GM19240 (cell line): ENCODE results near the gene ELP6.

ENCODE experiments used
- DNase-seq: peaks from one replicate; pipeline ENCODE4 v3.0.0; 2011; ENCODE audit warnings: low spot score; ENCODE audit not compliant: insufficient read length

Gene ELP6, protein sequence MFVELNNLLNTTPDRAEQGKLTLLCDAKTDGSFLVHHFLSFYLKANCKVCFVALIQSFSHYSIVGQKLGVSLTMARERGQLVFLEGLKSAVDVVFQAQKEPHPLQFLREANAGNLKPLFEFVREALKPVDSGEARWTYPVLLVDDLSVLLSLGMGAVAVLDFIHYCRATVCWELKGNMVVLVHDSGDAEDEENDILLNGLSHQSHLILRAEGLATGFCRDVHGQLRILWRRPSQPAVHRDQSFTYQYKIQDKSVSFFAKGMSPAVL

GRCh38 chr3:47513125-47513929 is at the start of gene ELP6:
Gene ELP6, minus strand, starts transcription at chr3:47513712. Its CDS starts 122 bp downstream, at chr3:47513590.
- peak; percentile 89 for DNase-seq

DNA sequence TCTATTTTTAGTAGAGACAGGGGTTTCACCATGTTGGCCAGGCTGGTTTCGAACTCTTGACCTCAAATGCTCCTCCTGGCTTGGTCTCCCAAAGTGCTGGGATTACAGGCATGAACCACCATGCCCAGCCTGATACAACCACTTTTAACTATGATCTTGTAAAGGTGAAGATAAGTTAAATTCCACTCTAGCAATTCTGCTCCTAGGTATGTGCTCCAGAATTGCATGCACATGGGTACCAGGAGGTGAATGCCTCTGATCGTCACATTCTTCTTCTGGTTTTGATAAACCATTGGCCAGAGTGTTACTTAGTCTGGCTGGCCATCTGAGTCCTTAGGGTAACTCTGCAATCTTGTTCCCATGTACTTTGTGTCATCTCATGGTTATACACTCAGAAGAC is 42.8 kb upstream of the ELP6 start:
- no peak for DNase-seq

DNA sequence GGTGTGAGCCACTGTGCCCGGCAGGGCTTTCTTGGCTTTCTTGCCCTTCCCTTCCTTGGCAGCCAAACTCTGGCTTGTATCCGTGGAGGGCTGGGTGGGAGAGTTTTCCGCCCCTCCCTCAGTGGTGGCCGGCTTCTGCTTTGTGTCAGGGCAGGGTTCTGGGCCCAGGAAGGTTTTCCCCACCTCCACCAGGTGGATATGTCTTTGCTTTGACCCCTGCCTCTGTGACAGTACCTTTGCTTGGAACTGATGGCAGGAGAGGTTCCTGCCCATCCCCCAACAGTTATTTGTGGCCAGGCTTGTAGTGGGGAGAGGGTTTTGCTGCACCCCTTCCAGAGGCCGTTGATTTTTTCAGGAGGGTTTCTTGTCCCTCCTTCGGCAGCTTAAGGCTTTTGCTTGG is 40.8 kb upstream of the ELP6 start:
- no peak for DNase-seq

- DNase-seq, result no peak
These were observed 39.9 kb upstream of the ELP6 start for GRCh38 chr3:47553407-47553806.

- no peak for DNase-seq
These were observed 29.1 kb upstream of the ELP6 start for GRCh38 chr3:47542471-47543173.

DNA sequence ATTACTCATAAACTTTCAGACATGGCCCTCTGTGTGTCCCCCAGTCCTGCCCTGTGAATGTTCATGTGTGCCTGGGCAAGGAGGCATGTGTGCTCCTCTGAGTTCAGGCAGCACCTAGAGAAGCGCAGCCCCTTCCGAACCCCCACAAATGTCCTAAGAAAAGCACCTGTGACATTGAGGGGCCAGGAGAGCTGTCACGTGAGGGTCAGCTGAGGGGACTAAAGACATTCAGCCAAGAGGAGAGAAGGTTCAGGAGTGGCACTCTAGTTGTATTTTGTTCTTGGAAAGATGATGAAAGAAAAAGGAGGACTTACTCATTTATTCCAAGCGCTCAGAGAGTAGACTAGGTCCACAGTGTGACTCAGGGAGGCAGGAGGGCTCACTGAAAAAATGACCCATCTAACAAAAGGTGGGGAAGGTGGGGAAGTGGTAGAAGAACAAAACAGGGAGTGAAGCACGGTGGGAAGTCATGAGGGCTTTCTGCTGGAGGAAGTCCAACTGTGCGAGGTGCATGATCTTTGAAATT is 28.1 kb upstream of the ELP6 start:
- DNase-seq, result no peak

DNA sequence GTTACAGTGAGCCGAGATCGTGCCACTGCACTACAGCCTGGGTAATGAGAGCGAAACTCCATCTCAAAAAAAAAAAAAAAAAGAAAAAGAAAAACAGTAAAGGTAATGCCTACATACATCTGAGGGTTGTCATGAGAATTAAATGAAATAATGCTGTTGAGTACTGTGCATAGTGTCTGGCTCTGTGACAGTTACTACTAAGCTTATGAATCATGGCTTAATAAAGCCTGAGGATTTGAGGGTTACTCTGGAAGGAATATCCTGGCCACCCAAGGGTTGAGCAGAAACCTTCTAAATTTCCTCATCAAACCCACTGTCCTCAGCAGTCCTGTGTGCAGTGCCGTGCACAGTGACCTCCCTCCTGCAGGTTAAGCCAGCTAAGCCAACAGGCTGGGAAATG is 26.8 kb upstream of the ELP6 start:
- no peak for DNase-seq

GRCh38 chr3:47536967-47537366 is 23.5 kb upstream of the ELP6 start:
- no peak for DNase-seq

DNA sequence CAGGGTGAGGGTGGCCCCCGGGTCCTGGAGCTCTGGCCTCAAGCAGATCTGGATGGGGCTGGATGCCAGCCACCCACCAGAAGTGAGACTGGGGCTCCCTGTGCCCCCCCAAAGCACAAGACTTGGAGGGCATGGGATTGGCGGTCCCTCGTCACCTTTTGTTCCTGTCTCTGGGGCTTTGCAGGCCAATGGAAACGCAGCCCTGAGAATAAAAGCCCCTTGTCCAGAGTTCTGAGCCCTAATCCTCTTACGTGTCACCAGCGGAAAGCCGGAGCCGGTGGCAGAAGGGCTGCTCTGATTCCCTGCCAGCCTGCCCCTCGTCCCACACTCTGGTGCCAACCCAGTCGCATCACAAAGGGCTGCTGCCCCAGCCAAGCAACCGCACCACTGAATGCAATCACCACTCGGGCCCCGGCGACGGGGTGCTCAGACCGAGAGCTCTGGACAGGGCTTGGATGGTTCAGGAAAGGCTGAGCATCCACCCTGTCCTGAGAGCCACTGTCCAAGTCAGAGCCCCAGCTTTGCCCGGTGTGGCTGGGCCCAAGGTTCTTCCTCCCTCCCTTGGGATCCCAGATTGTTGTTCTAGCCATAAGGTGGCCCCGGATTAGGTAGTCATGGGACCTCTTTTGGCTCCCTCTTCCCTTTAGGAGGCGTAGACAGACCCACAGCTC is 22.8 kb upstream of the ELP6 start:
- DNase-seq, result no peak

DNA sequence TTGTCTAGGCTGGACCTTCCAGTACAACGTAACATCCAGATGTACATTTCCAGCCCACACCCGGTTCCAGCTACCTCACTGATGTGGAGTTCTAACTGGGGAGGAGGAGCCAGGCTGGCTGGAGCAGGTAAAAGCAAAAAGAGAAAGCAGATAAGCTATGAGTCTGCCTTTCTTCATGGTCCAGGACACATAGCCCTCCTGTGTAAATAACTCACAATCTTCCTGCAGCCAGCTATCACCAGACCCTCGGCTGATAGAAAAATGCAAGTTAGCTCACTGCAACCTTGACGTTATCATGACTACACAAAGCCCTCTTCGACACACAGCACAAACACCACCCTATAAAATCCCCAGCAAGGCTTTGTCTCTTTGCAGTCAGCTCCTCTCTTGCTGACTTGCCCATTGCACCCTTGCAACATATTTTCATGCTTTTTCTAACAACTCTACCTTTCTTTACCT is 20.5 kb upstream of the ELP6 start:
- no peak for DNase-seq

DNA sequence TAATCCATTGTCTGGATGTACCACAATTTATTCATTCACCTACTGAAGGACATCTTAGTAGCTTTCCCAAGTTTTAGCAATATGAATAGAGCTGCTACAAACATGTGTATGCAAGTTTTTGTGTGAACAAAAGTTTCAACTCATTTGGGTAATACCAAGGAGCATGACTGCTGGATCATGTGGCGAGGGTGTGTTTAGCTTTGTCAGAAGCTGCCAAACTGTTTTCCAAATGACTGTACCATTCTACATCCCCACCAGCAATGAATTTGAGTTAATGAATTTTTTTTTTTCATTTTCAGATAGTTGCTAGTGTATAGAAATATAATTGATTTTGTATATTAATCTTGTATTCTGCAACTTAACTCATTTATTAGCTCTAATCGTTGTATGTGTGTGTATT is 20.0 kb upstream of the ELP6 start:
- no peak for DNase-seq

DNA sequence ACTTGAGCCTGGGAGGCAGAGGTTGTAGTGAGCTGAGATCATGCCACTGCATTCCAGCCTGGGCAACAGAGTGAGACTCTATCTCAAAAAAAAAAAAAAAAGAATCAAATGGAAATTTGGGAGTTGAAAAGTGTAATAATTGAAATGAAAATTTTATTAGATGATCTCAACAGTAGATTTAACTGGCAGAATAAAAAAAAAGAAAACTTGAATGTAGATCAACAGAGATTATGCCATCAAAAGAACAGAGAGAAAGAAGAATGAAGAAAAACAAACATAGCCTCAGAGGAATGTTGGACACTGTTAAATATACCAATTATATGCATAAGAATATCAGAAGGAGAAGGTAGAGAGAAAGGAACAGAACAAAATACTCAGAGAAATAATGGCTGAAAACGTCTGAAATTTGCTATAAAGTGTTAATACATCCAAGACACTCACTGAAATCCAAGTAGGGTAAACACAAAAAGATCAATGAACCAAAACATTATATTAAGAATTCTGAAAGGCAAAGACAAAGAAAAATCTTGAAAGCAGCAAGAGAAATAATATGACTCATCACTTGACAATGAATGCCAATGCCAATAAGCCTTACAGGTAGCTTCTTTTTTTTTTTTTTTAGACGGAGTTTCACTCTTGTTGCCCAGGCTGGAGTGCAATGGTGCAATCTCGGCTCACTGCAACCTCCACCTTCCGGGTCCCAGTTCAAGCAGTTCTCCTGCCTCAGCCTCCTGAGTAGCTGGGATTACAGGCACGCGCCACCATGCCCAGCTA is 14.6 kb upstream of the ELP6 start:
- DNase-seq, result no peak

DNA sequence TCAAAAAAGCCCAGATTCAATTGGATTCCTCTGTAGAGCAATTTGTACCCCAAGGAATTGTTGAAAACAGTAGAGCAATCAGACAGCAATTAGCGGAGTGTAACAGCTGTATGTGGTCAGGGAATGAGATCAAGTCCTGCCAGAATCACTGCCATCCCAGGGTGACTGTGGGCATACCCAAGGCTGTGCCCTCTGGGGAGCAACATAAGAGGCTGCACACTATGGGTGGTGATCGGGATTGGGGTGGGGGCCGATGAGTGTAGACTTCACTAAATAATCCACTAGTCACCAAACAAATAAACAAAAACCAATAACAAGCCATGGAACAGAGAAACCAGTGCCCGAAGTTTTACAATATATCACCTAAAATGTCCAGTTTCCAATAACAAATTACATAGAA is 12.1 kb upstream of the ELP6 start:
- DNase-seq, result no peak

DNA sequence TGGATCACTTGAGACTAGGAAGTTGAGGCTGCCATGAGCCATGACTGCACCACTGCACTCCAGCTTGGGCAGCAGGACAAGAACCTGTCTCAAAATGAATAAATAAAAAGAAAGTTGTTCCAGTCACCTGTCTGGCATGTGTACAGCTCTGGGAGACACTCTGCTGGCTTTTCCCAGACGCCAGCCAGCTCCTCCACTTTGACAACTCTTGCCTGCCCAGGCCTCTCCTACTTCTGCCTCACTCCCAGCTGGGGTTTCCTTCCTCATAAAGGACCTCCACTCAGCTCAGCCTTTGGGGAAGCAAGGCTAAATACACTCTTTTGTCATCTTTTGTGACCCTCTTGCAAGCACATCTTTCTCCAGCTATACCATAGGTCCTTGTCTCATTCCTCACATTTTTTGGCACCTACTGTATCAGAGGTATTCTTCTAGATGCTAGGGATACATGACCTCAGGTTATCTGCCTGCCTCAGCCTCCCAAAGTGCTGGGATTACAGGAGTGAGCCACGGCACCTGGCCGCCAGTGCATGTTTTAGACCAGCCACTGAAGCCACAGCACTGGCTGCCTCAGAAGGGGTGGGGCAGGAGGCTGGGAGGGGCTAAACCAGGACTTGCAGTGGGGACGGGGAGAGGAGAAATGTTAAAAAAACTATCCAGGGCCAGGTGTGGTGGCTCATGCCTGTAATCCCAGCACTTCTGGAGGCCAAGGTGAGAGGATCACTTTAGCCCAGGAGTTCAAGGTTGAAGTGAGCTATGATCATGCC is 10.0 kb upstream of the ELP6 start:
- no peak for DNase-seq

DNA sequence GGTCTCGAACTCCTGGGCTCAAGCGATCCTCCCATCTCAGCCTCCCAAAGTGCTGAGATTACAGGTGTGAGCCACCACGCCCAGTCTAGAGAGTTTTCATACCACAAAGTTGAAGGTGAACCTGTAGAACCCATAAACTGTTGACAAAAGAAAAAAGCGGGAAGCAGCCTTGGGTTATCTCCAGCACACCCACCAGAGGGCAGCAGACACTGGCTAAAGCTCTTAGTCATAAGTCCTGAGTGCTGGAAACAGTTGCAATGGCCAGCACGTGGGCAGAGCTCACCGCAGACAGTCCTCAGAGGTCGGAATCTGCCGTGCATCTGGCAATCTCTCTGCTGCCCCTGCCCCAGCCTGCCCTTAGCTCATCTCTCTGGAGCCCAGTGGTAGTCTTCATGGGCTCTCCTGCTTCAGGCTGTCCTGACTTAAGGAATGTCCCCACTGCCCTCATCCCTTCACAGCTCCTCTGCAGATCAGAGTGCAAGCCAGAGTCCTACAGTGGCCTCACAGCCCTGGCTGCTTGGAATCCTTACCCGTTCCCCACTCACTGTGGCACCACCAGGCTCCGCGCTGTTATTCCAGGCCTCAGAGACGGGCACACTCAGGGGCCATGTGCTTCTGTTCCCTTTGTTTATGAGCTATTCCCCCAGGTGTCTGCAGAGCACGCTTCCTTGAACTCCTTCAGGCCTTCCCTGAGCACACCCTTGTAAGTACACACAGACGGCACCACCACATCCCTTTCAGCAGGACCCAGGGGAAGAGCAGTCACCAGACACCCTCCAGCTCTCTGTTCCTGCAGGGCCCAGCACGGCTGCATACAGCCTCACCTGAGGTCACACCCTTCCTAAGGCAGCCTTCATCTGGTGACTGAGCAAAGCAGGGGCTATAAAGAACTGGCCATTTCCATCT is 8.8 kb upstream of the ELP6 start:
- DNase-seq, result peak; percentile 77

DNA sequence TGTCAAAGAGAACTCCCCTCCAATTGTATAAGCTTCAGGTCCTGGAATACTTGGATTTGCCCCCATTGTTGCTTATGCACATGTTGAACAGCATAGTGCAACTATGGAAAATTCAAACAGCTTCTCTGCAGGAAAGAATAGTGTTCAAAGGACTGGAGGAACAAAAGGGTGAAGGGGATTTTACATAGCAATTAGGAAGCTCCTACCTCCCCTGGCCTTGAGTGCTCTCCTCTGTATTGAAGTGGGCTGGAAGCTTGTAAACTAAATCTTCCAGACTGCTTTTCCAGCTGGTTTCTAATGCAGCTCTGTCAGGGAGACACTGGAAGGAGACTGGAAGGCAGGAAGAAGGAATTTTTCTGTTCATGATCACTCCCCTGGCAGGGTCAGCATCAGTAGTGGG is 7.2 kb upstream of the ELP6 start:
- no peak for DNase-seq

DNA sequence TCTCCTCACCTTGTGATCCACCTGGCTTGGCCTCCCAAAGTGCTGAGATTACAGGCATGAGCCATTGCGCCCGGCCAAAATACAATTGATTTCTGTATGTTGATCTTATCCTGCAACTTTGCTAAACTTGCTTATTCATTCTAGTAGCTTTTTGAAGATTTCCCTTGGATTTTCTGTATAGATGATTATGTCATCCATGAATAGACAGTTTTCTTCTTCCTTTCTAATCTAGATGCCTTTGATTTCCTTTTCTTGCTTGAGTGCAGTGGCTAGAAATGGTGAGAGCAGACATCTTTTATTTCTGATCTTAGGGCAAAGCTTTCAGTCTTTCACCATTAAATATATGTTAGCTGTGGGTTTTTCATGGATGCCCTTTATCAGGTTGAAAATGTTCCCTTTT is 4.4 kb upstream of the ELP6 start:
- DNase-seq, result no peak

DNA sequence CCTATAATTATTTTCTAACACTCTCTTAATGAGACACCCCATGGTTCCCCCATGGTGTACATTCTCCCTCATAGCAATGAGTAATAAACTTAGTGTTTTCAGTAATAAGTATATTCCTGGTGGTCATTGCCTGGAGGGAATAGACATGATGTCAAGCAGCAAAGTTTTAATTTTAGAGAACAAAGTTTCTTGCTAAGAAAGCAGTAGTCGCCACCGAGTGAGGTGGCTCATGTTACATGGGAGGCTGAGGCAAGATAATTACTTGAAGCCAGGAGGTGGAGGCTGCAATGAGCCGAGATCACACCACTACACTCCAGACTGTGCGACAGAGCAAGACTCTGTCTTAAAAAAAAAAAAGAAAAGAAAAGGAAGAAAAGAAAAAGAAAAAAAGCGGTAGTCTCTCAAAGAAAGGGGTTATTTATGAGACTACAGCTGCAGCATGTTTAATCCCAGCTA is 2.4 kb upstream of the ELP6 start:
- DNase-seq, result no peak

DNA sequence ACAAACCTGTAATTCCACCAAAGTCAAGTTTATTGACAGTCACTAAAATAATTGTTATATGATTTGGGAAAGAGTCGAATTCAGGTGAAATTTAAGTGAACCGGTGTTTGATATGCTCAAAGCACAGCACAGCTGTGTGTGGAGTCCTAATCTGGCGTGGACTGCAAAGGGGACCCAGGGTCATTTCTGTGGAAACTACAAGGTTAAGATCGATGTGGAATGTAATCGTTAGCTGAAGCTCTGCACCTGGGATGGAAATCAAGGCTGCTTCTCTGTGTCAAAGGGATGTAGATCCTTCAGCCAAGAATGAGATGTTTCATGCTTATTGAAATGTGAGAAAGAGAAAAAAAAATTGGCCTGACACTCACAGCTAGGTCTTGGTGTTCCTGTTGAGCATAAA is 1.6 kb upstream of the ELP6 start:
- DNase-seq, result no peak
